ENCODE results near the gene COX4I2. TPM values are rescaled to one million over a fixed set of nuclear protein-coding genes. Genes with fewer than 3 reads are reported as not detected.

Gene COX4I2
- total and polyA plus RNA-seq, 2 of the 8 experiments (the other 6 are each of a cell fraction or from before 2014, with no cell fraction given): 0.26 TPM; not detected in 1

DNA sequence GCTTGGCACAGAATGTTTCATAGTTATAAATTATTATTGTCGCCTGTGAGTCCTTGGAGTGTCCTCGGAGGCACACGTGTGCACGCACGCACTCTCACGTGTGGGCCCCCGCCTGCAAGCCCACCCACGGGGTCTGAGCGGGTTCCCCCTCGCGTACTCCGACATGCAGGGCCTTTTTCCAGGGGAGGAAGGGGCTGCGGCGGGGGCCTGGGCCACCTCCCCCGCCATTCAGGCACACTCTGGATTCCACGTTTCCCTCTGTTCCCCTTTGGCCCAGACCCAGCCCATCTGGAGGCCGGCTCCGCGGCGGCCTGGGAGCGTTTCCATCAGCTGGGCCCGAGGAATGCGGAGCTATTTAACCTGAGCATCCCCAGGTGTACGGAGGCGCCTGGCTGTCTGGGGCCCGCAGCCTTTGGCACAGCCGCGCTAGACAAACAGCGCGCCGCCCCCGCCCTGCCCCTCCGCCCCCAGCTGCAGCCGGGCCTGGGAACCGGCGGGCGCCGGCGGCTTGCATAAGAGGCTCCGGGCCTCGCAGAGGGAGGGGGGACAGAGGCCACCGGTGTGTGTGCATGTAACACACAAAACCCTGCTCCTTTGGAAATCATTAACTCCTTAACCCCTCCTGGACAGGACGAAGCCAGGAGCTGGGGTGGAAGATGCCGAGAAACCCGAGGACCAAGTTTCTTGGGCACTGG is 29.3 kb upstream of the COX4I2 start (continued):
- TF ChIP-seq POU5F1 (IDR thresholded peaks at IDR 0.05; ENCODE audit: low read depth, low read length) (no peak), MAFK (IDR thresholded peaks at IDR 0.05; ENCODE audit: low read depth, low read length) (no peak), SP2 (IDR thresholded peaks at IDR 0.05; ENCODE audit: low read length) (no peak), EP300 (IDR thresholded peaks at IDR 0.05; ENCODE audit: borderline replicate concordance in 1 of 2, low read depth in 2 of 2, low read length in 2 of 2) (peak; percentile 60 to 98), RBBP5 (IDR thresholded peaks at IDR 0.05; ENCODE audit: borderline replicate concordance, low read depth, low read length) (peak; percentile 61; the same call in 1 of the 2 replicates), RNF2 (IDR thresholded peaks at IDR 0.05; ENCODE audit: borderline replicate concordance, low read depth, low read length, missing control alignments, poor library complexity, severe bottlenecking) (no peak), TEAD4 (IDR thresholded peaks at IDR 0.05; ENCODE audit: low read depth, low read length) (peak; percentile 98), PHF8 (conservative IDR thresholded peaks at IDR 0.05; ENCODE audit: low read depth, low read length) (no peak), FOSL1 (IDR thresholded peaks at IDR 0.05; ENCODE audit: insufficient read depth, low read depth, low read length) (no peak), CHD1 (IDR thresholded peaks at IDR 0.05; ENCODE audit: low read depth, low read length) (no peak), EGR1 (IDR thresholded peaks at IDR 0.05; ENCODE audit: borderline replicate concordance, low read depth, low read length) (peak; percentile 98), KDM1A (IDR thresholded peaks at IDR 0.05; ENCODE audit: borderline replicate concordance, low read length) (peak; percentile 67; the same call in 1 of the 2 replicates), RAD21 (IDR thresholded peaks at IDR 0.05 in 1 of 2, conservative IDR thresholded peaks at IDR 0.05 in 1 of 2; ENCODE audit: low read depth in 2 of 2, low read length in 2 of 2) (peak in 1 of 2 experiments; percentile 29; a peak in 1 of 4 replicates), CBX5 (IDR thresholded peaks at IDR 0.05; ENCODE audit: low read depth, low read length) (no peak), CHD2 (IDR thresholded peaks at IDR 0.05; ENCODE audit: low read length) (peak; percentile 60; the same call in 1 of the 2 replicates), JUND (IDR thresholded peaks at IDR 0.05; ENCODE audit: low read length) (0 out of 2 replicates have a peak, but pooled peaks have one; percentile 42), TBP (IDR thresholded peaks at IDR 0.05; ENCODE audit: low read depth, low read length) (peak; percentile 85), NRF1 (IDR thresholded peaks at IDR 0.05; ENCODE audit: low read depth, low read length) (no peak)
- TF ChIP-seq, protein P1, sequence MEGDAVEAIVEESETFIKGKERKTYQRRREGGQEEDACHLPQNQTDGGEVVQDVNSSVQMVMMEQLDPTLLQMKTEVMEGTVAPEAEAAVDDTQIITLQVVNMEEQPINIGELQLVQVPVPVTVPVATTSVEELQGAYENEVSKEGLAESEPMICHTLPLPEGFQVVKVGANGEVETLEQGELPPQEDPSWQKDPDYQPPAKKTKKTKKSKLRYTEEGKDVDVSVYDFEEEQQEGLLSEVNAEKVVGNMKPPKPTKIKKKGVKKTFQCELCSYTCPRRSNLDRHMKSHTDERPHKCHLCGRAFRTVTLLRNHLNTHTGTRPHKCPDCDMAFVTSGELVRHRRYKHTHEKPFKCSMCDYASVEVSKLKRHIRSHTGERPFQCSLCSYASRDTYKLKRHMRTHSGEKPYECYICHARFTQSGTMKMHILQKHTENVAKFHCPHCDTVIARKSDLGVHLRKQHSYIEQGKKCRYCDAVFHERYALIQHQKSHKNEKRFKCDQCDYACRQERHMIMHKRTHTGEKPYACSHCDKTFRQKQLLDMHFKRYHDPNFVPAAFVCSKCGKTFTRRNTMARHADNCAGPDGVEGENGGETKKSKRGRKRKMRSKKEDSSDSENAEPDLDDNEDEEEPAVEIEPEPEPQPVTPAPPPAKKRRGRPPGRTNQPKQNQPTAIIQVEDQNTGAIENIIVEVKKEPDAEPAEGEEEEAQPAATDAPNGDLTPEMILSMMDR (IDR thresholded peaks at IDR 0.05; ENCODE audit: control extremely low read depth in 1 of 3, insufficient read depth in 1 of 3, low read depth in 1 of 3, low read length in 3 of 3): no peak
- TF ChIP-seq, protein P2, sequence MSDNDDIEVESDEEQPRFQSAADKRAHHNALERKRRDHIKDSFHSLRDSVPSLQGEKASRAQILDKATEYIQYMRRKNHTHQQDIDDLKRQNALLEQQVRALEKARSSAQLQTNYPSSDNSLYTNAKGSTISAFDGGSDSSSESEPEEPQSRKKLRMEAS (IDR thresholded peaks at IDR 0.05): no peak

All from H1 (cell line).